RWPE1 (cell line): ENCODE results near the gene NT5DC1.
A peak's percentile ranks its signal among the peaks of the same experiment; 100 is the strongest.

ENCODE experiments used
- CTCF ChIA-PET: fragments of 350-600 bp; sonication (Branson Sonifier 250); formaldehyde crosslinking; extraction: SDS; loops from one replicate; lab custom pipeline; 2021; lab: Yijun Ruan, JAX
- POLR2A ChIA-PET: fragments of 400-600 bp; formaldehyde crosslinking; extraction: SDS; loops from one replicate; lab custom pipeline; 2020; ENCODE audit warnings: antibody characterized with exemption; ENCODE audit not compliant: low non-redundant PET; lab: Yijun Ruan, JAX
- DNase-seq: peaks from one replicate; pipeline ENCODE4 v3.0.0; 2012; ENCODE audit warnings: low spot score
- H3K27ac ChIP-seq: fragments of 450-650 bp; 2 replicates; pipeline ENCODE4 v1.5.1; 2017
- TF ChIP-seq, protein P1 (sequence below): fragments of 450-650 bp; conservative IDR thresholded peaks from 2 replicates; pipeline ENCODE4 v1.5.1; 2017; ENCODE audit warnings: low read depth, mild to moderate bottlenecking

NT5DC1 gene

GRCh38 chr6:116096979-116097816 lies 3.5 kb upstream of the NT5DC1 start:
- ChIA-PET CTCF (interaction anchor here (0.6 to 1.4 kb wide), 10 partner anchors 10 to 120 kb away, joined by 3 to 7 read pairs (median 3); no protein-coding TSS in a partner anchor), POLR2A (no interaction called here)
- no peak overlapping the region for H3K27ac ChIP-seq
- TF ChIP-seq, protein P1, sequence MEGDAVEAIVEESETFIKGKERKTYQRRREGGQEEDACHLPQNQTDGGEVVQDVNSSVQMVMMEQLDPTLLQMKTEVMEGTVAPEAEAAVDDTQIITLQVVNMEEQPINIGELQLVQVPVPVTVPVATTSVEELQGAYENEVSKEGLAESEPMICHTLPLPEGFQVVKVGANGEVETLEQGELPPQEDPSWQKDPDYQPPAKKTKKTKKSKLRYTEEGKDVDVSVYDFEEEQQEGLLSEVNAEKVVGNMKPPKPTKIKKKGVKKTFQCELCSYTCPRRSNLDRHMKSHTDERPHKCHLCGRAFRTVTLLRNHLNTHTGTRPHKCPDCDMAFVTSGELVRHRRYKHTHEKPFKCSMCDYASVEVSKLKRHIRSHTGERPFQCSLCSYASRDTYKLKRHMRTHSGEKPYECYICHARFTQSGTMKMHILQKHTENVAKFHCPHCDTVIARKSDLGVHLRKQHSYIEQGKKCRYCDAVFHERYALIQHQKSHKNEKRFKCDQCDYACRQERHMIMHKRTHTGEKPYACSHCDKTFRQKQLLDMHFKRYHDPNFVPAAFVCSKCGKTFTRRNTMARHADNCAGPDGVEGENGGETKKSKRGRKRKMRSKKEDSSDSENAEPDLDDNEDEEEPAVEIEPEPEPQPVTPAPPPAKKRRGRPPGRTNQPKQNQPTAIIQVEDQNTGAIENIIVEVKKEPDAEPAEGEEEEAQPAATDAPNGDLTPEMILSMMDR, result peak; percentile 54
- DNase-seq, result no peak

GRCh38 chr6:116099036-116099435 lies 1.6 kb upstream of the NT5DC1 start:
- CTCF ChIA-PET, result interaction anchor here (1.0 kb wide), 1 partner anchor 88 kb away, joined by 3 read pairs; no protein-coding TSS in a partner anchor
- TF ChIP-seq, protein P1, result no peak

DNA sequence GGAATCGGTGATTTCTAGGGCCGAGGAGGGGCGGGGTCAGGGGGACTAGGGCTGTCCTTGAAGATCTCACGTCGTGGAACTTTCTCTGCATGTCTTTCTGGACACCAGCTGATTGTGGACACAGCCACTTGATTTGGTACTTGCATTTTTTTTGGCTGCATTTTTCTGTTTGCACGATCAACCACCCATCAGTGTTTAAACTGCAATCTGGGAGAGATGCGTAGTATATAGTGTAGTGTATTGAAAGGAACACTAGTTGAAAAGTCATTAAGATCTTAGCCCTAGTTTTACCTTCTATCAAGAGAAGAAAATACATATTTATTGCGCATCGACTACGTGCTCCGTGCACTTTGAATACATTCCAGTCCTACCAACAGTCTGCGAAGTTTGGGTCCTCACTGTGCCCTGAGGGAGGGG lies 657 bp downstream of the NT5DC1 start:
- POLR2A ChIA-PET, result interaction anchor here (1.1 to 1.3 kb wide), 2 partner anchors 10 to 41 kb away, joined by 4 to 6 read pairs; partner anchors contain the start of gene FRK

More at GRCh38 chr6:116099036-116099435, 1.6 kb upstream of the NT5DC1 start:
- DNase-seq, result no peak
- no peak overlapping the region for H3K27ac ChIP-seq
- POLR2A ChIA-PET, result no interaction called here

GRCh38 chr6:116101790-116102189 lies 1.1 kb downstream of the NT5DC1 start:
- no peak for DNase-seq
- H3K27ac ChIP-seq, result no peak overlapping the region
- ChIA-PET POLR2A (no interaction called here), CTCF (interaction anchor here (1.1 to 1.3 kb wide), 2 partner anchors 41 to 93 kb away, joined by 3 to 8 read pairs; partner anchors contain the start of gene FRK)
- TF ChIP-seq, protein P1, result no peak

More for the DNA sequence above, 657 bp downstream of the NT5DC1 start:
- no peak for DNase-seq
- TF ChIP-seq, protein P1, result no peak
- CTCF ChIA-PET, result interaction anchor here (0.6 to 1.4 kb wide), 7 partner anchors 11 to 497 kb away, joined by 3 to 8 read pairs (median 4); partner anchors contain the start of gene FRK
- peak overlapping the region; percentile 95 for H3K27ac ChIP-seq

DNA sequence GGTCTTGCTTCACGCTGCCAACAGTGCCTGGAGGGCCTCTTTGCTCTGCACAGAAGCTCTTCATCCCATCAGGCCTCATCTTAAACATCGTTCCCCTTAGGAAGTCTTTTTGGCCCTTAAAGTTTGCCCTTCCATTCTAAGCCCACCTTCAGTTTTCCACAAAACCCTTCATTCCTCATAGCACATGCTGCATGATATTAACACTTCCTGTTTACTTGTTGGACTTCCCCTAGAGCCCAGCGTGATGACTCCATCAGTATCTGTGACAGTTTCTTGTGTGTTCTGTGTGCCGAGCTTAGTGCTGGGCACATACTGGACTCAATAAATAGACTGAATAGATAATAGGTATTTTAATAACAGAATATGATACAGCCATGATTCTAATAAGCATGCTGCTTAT lies 2.2 kb downstream of the NT5DC1 start:
- H3K27ac ChIP-seq, result no peak overlapping the region
- TF ChIP-seq, protein P1, result no peak
- ChIA-PET CTCF (interaction anchor here (1.5 kb wide), 1 partner anchor 92 kb away, joined by 4 read pairs; no protein-coding TSS in a partner anchor), POLR2A (no interaction called here)
- DNase-seq, result no peak

GRCh38 chr6:116104636-116105035 lies 4.0 kb downstream of the NT5DC1 start:
- no peak for DNase-seq
- ChIA-PET POLR2A (no interaction called here), CTCF (no interaction called here)
- H3K27ac ChIP-seq, result no peak overlapping the region
- TF ChIP-seq, protein P1, result no peak
